HepG2 (cell line): ENCODE data around the gene NDUFAF8. TPM values are rescaled to one million over a fixed set of nuclear protein-coding genes. Genes with fewer than 3 reads are reported as not detected.

Experiments used
- BHLHE40 ChIP-seq: IDR thresholded peaks from 2 replicates; pipeline ENCODE4 v1.6.1; 2011; ENCODE audit warnings: low read length, improper control_type of control experiment
- ELK4 ChIP-seq: sonication (generic); formaldehyde crosslinking; IDR thresholded peaks from 2 replicates; pipeline ENCODE4 v1.9.0; 2021; ENCODE audit warnings: missing genetic modification reagents, borderline replicate concordance
- HMGXB3 ChIP-seq: sonication (generic); formaldehyde crosslinking; IDR thresholded peaks from 2 replicates; pipeline ENCODE4 v1.4.0; 2020; ENCODE audit warnings: missing genetic modification reagents, borderline replicate concordance
- KLF6 ChIP-seq: IDR thresholded peaks from 2 replicates; pipeline ENCODE4 v1.8.0; 2016; ENCODE audit warnings: missing biosample characterization, missing genetic modification reagents
- MYPOP ChIP-seq: sonication (generic); formaldehyde crosslinking; IDR thresholded peaks from 2 replicates; pipeline ENCODE4 v1.8.1; 2023; ENCODE audit warnings: mild to moderate bottlenecking, moderate library complexity, missing genetic modification reagents
- PCBP1 ChIP-seq: fragments of 200-400 bp; formaldehyde crosslinking; IDR thresholded peaks from 2 replicates; pipeline ENCODE4 v1.6.1; 2017; ENCODE audit warnings: mild to moderate bottlenecking, low read depth, low read length, borderline replicate concordance
- RNF219 ChIP-seq: sonication (generic); formaldehyde crosslinking; IDR thresholded peaks from 2 replicates; pipeline ENCODE4 v1.5.0; 2020; ENCODE audit warnings: mild to moderate bottlenecking, missing genetic modification reagents
- SALL1 ChIP-seq: sonication (generic); formaldehyde crosslinking; IDR thresholded peaks from 2 replicates; pipeline ENCODE4 v1.8.0; 2022; ENCODE audit warnings: mild to moderate bottlenecking, missing genetic modification reagents
- SMC3 ChIP-seq: IDR thresholded peaks from 2 replicates; pipeline ENCODE4 v1.6.1; 2011; ENCODE audit warnings: low read length, improper control_type of control experiment
- SRSF1 ChIP-seq: fragments of 200-400 bp; formaldehyde crosslinking; optimal IDR thresholded peaks from 2 replicates; pipeline ENCODE3; 2017; ENCODE audit warnings: mild to moderate bottlenecking, low read depth, low read length, moderate library complexity
- ZBTB39 ChIP-seq: sonication (generic); formaldehyde crosslinking; IDR thresholded peaks from 2 replicates; pipeline ENCODE4 v1.5.0; 2020; ENCODE audit warnings: missing genetic modification reagents
- ZNF251 ChIP-seq: sonication (generic); formaldehyde crosslinking; IDR thresholded peaks from 2 replicates; pipeline ENCODE4 v1.9.0; 2021; ENCODE audit warnings: mild to moderate bottlenecking, missing genetic modification reagents
- ZNF33A ChIP-seq: sonication (generic); formaldehyde crosslinking; IDR thresholded peaks from 2 replicates; pipeline ENCODE4 v1.5.1; 2020; ENCODE audit warnings: missing genetic modification reagents, mild to moderate bottlenecking, moderate library complexity, borderline replicate concordance
- ZNF768 ChIP-seq: sonication (generic); formaldehyde crosslinking; IDR thresholded peaks from 2 replicates; pipeline ENCODE4 v1.4.0; 2020; ENCODE audit warnings: missing genetic modification reagents
- ZUFSP ChIP-seq: sonication (generic); formaldehyde crosslinking; IDR thresholded peaks from 2 replicates; pipeline ENCODE4 v1.9.0; 2021; ENCODE audit warnings: missing genetic modification reagents, mild to moderate bottlenecking, borderline replicate concordance
- polyA plus RNA-seq, 8 experiments: library from polyadenylated mRNA; depleted of rRNA in 3 of 8; stranded (reverse) in 7 of 8; unstranded in 1 of 8; fragments of >200 nt; fragmentation: Illumina TruSeq in 4 of 8; extraction: Trizol in 4 of 8; gene quantifications; 2 replicates each; pipeline versions ENCODE4 v1.2.1 to v1.2.3, GENCODE V29; 2011 to 2016; ENCODE audit warnings: low read depth in 4 of 8, missing spikeins in 1 of 8, mixed read lengths in 1 of 8; ENCODE audit not compliant: insufficient read depth in 1 of 8
- total RNA-seq, 5 experiments: library from RNA; depleted of rRNA; stranded (reverse); fragments of >200 nt; fragmentation: Illumina TruSeq; extraction: Trizol; gene quantifications; 2 replicates each; pipeline ENCODE4 v1.2.3, GENCODE V29; 2016; ENCODE audit warnings: low read depth in 1 of 5

The NDUFAF8 gene
- total and polyA plus RNA-seq, 2 of the 13 experiments (the other 11 are each of a cell fraction or from before 2014, with no cell fraction given): 75.6 to 233 TPM

GRCh38 chr17:81241648-81242420 lies 2.7 kb downstream of the NDUFAF8 start (continued):
- TF ChIP-seq ZNF251 (0 out of 2 replicates have a peak, but pooled peaks have one; percentile 39), BHLHE40 (0 out of 2 replicates have a peak, but pooled peaks have one; percentile 5), KLF6 (CRISPR knock-in tag) (no peak), MYPOP (CRISPR knock-in tag) (no peak), SRSF1 (no peak), SALL1 (CRISPR knock-in tag) (peak; percentile 52), HMGXB3 (no peak), ZBTB39 (CRISPR knock-in tag) (no peak), ZNF33A (no peak), SMC3 (peak; percentile 24; the same call in 1 of the 2 replicates), PCBP1 (no peak), ZUFSP (no peak), ZNF768 (CRISPR knock-in tag) (peak; percentile 49; the same call in 1 of the 2 replicates), RNF219 (no peak), ELK4 (no peak)
